Right atrium auricular region (tissue), 2 donors: ENCODE measurements around the gene CNRIP1. TPM values are rescaled to one million over a fixed set of nuclear protein-coding genes. Genes with fewer than 3 reads are reported as not detected.

Experiments used
- DNase-seq: peaks from one replicate; pipeline ENCODE4 v3.0.0-alpha.2; 2019; ENCODE audit warnings: low spot score
- H3K27ac ChIP-seq, 2 donors: fragments of 200-600 bp; sonication (generic); 1 replicate in 1 of 2; 2 replicates in 1 of 2; pipeline ENCODE4 v1.5.1; 2016 to 2019
- H3K27me3 ChIP-seq, 2 donors: fragments of 200-600 bp; sonication (generic); one replicate each; pipeline versions ENCODE4 v1.5.1 to v1.6.0; 2017 to 2019
- H3K36me3 ChIP-seq: fragments of 200-600 bp; sonication (generic); one replicate; pipeline ENCODE4 v1.5.1; 2016
- H3K4me1 ChIP-seq, 2 donors: fragments of 200-600 bp; sonication (generic); one replicate each; pipeline versions ENCODE4 v1.5.1 to v1.6.0; 2017 to 2019
- H3K4me3 ChIP-seq, 2 donors: fragments of 200-600 bp; sonication (generic); 1 replicate in 1 of 2; 2 replicates in 1 of 2; pipeline ENCODE4 v1.5.1; 2017 to 2019; ENCODE audit warnings: mild to moderate bottlenecking in 1 of 2, moderate library complexity in 1 of 2
- H3K9me3 ChIP-seq, 2 donors: fragments of 200-600 bp; sonication (generic); one replicate each; pipeline ENCODE4 v1.5.1; 2019
- total RNA-seq, 2 donors: library from RNA; depleted of rRNA; stranded (reverse); fragments of >200 nt; gene quantifications; one replicate each; pipeline ENCODE4 v1.1.0, GENCODE V29; 2016
- TF ChIP-seq, protein P1 (sequence below), 2 donors: fragments of 200-600 bp; sonication (generic); IDR thresholded peaks; one replicate each; pipeline ENCODE4 v1.5.1; 2019; ENCODE audit warnings: antibody characterized with exemption in 2 of 2

Gene CNRIP1
- total RNA-seq, 2 donors from 2014 or later, result 9.9 to 24.9 TPM

DNA sequence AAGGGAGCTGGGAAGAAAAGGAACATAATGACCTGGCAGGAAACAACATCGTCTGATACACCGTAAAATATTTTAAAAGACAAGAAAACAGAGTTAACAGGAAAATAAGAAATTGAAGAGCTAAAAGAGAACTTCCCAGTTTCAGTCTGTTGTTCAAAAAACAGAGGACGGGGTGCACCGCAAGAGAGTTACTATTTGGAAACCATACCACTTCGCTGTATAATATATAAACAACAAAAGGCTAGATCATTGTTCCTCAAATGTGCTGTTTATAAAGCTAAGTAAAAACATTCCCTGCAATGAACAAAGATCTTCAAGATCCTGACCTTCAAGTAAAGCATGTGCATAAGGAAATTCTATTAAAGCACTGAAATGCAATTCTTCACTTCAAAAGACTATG is 69.6 kb downstream of the CNRIP1 start:
- Histone ChIP-seq H3K36me3 (no peaks in the 10 kb centered on the region), H3K4me1 (peaks cover 0 to 59% of the 10 kb centered on the region in 2 donors), H3K4me3 (peak overlapping the region; percentile 70 to 85), H3K27me3 (no peaks in the 10 kb centered on the region), H3K9me3 (no peaks in the 10 kb centered on the region), H3K27ac (peak overlapping the region; percentile 88 to 93)
- DNase-seq, result no peak
- TF ChIP-seq, protein P1, sequence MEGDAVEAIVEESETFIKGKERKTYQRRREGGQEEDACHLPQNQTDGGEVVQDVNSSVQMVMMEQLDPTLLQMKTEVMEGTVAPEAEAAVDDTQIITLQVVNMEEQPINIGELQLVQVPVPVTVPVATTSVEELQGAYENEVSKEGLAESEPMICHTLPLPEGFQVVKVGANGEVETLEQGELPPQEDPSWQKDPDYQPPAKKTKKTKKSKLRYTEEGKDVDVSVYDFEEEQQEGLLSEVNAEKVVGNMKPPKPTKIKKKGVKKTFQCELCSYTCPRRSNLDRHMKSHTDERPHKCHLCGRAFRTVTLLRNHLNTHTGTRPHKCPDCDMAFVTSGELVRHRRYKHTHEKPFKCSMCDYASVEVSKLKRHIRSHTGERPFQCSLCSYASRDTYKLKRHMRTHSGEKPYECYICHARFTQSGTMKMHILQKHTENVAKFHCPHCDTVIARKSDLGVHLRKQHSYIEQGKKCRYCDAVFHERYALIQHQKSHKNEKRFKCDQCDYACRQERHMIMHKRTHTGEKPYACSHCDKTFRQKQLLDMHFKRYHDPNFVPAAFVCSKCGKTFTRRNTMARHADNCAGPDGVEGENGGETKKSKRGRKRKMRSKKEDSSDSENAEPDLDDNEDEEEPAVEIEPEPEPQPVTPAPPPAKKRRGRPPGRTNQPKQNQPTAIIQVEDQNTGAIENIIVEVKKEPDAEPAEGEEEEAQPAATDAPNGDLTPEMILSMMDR (IDR thresholded peaks at IDR 0.05), result no peak

DNA sequence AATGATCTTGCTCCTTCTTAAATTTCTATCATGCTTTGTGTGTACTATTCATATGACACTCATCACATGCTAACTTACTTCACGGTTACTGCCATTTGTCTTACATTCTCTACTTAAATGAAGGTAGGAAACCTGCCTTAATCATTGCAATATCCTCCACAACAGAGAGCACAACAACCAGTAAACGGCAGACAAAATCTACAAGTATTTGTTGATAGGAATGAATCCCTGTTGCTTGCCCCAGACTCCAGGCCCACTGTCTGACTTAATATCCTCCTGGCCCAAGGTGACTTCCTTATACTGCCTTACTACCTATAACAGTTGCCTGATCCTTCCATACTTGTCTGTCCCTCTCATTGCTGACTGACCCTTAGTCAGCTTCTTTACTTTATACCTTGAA is 70.9 kb downstream of the CNRIP1 start:
- H3K9me3 ChIP-seq, result no peaks in the 10 kb centered on the region
- no peak overlapping the region for H3K27ac ChIP-seq
- TF ChIP-seq, protein P1 (IDR thresholded peaks at IDR 0.05), result no peak
- H3K27me3 ChIP-seq, result no peaks in the 10 kb centered on the region
- DNase-seq, result no peak
- peaks cover 0 to 58% of the 10 kb centered on the region in 2 donors for H3K4me1 ChIP-seq
- no peak overlapping the region for H3K4me3 ChIP-seq
- no peaks in the 10 kb centered on the region for H3K36me3 ChIP-seq

DNA sequence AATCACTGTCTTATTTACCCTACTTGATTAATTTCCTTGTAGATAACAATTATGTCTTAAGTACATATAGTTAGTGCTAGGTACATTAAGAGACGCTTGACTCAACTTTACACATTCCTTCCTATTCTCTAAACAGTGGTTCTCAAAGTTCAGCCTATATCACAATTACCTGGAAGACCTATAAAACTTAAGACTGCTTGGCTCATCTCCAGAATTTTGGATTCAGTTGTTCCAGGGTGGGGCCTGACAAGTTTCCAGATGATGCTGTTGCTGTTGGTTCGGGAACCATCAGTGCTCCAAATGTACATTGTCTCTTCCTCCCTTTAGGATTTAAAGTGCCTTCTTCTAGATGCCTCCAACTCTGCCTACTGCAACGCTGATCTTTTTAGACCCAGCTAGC is 71.4 kb downstream of the CNRIP1 start:
- TF ChIP-seq, protein P1 (IDR thresholded peaks at IDR 0.05), result no peak
- Histone ChIP-seq H3K4me3 (no peak overlapping the region), H3K9me3 (no peaks in the 10 kb centered on the region), H3K27ac (no peak overlapping the region), H3K36me3 (no peaks in the 10 kb centered on the region), H3K4me1 (peaks cover 0 to 54% of the 10 kb centered on the region in 2 donors), H3K27me3 (no peaks in the 10 kb centered on the region)
- no peak for DNase-seq

DNA sequence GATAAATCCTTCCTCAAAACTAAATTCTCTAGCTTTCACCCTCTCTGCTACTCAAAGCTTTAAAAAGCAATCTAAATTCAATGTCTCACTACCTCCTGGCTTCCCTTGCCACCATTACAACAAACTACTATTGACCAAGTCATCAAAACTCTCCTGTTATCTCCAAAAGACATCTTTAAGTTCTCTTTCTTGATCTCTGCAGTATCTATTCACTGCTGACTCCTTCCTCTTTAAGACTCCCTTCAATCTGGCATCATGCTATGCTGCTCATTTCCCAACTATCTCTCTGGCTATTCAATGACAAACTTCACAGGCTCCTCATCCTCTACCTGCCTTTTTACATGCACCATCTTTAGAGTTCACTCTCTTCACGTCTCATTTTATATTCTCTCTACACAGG is 73.4 kb downstream of the CNRIP1 start:
- Histone ChIP-seq H3K4me3 (no peak overlapping the region), H3K36me3 (no peaks in the 10 kb centered on the region), H3K27me3 (no peaks in the 10 kb centered on the region), H3K27ac (no peak overlapping the region), H3K4me1 (peaks cover 0 to 65% of the 10 kb centered on the region in 2 donors), H3K9me3 (no peaks in the 10 kb centered on the region)
- no peak for DNase-seq
- TF ChIP-seq, protein P1 (IDR thresholded peaks at IDR 0.05), result no peak

DNA sequence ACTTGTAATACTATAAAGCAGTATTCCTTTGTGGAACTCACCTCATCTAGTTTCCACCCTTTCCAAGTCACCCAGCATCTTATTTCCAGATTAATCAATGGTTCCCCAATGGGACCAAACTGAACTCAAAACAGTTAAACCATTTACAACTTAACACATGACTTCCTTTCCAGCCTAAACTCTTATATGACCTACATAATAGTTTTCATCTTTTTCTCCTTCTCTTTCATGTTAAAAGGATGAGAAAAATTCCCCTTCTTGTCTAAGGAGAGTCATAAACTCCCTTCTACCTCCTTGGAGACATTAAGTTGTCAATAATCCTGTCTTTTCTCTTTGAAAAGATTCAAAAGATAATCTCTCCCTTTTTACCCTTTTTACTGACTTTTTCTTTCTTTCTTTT is 74.1 kb downstream of the CNRIP1 start:
- peaks cover 0 to 71% of the 10 kb centered on the region in 2 donors for H3K4me1 ChIP-seq
- no peak overlapping the region for H3K4me3 ChIP-seq
- no peaks in the 10 kb centered on the region for H3K9me3 ChIP-seq
- TF ChIP-seq, protein P1 (IDR thresholded peaks at IDR 0.05), result no peak
- H3K36me3 ChIP-seq, result no peaks in the 10 kb centered on the region
- DNase-seq, result no peak
- no peaks in the 10 kb centered on the region for H3K27me3 ChIP-seq
- H3K27ac ChIP-seq, result no peak overlapping the region

DNA sequence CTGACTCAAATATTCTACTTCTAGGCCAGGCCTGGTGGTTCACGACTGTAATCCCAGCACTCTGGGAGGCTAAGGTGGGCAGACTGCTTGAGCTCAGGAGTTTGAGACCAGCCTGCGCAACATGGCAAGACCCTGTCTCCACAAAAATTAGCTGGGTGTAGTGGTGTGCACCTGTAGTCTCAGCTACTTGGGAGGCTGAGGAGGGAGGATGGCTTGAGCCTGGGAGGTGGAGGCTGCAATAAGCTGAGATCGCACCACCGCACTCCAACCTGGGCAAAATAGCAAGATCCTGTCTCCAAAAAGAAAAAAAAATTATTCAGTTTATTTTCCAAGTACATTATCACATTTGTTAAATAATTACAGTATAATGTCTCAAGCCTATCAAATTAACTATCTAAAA is 74.7 kb downstream of the CNRIP1 start:
- TF ChIP-seq, protein P1 (IDR thresholded peaks at IDR 0.05), result no peak
- Histone ChIP-seq H3K36me3 (no peaks in the 10 kb centered on the region), H3K9me3 (no peaks in the 10 kb centered on the region), H3K4me3 (no peak overlapping the region), H3K4me1 (peaks cover 0 to 70% of the 10 kb centered on the region in 2 donors), H3K27me3 (no peaks in the 10 kb centered on the region), H3K27ac (no peak overlapping the region)
- no peak for DNase-seq
